Heart left ventricle (tissue), 16 donors: ENCODE measurements around the gene HUNK. TPM values are rescaled to one million over a fixed set of nuclear protein-coding genes. Genes with fewer than 3 reads are reported as not detected.

ENCODE experiments used
- ATAC-seq, 4 donors: fragments of 200-7000 bp; cut with Tn5 transposase; one replicate each; pipeline ENCODE4 v1.9.1; 2020 to 2022; ENCODE audit warnings: moderate library complexity in 4 of 4, mild to moderate bottlenecking in 3 of 4, moderate number of reproducible peaks in 1 of 4
- DNase-seq, 5 donors: peaks; one replicate each; pipeline ENCODE4 v3.0.0-alpha.2; 2020
- H3K27ac ChIP-seq, 12 donors: fragments of 200-600 bp; sonication (generic) in 4 of 12; one replicate each; pipeline versions ENCODE4 v1.5.0 to v1.8.0; 2016 to 2022; ENCODE audit warnings: mild to moderate bottlenecking in 2 of 12
- H3K27me3 ChIP-seq, 9 donors: fragments of 200-600 bp; sonication (generic) in 2 of 9; one replicate each; pipeline versions ENCODE4 v1.5.1 to v1.8.0; 2016 to 2022; ENCODE audit warnings: mild to moderate bottlenecking in 3 of 9
- H3K36me3 ChIP-seq, 9 donors: fragments of 200-600 bp; sonication (generic) in 2 of 9; one replicate each; pipeline versions ENCODE4 v1.5.0 to v1.8.0; 2018 to 2022; ENCODE audit warnings: mild to moderate bottlenecking in 2 of 9
- H3K4me1 ChIP-seq, 12 donors: fragments of 200-600 bp; sonication (generic) in 4 of 12; one replicate each; pipeline versions ENCODE4 v1.5.0 to v1.8.0; 2016 to 2022; ENCODE audit warnings: mild to moderate bottlenecking in 3 of 12
- H3K4me3 ChIP-seq, 12 donors: fragments of 200-600 bp; sonication (generic) in 4 of 12; one replicate each; pipeline versions ENCODE4 v1.5.0 to v1.8.0; 2017 to 2022; ENCODE audit warnings: mild to moderate bottlenecking in 9 of 12, moderate library complexity in 4 of 12
- H3K9me3 ChIP-seq, 12 donors: fragments of 200-600 bp; sonication (generic) in 4 of 12; one replicate each; pipeline versions ENCODE4 v1.5.0 to v1.8.0; 2016 to 2022; ENCODE audit warnings: mild to moderate bottlenecking in 1 of 12
- POLR2A ChIP-seq, 2 donors: fragments of 450-650 bp; IDR thresholded peaks; one replicate each; pipeline ENCODE4 v1.6.1; 2017; ENCODE audit warnings: antibody characterized with exemption in 2 of 2, mild to moderate bottlenecking in 2 of 2, moderate library complexity in 2 of 2
- WGBS, 4 donors: extraction: QIAGEN DNeasy Blood & Tissue Kit in 2 of 4; methylation state at CpG; one replicate each; pipeline versions ENCODE4 v1.1.5 to v1.1.7; 2013 to 2018; 5-methylcytosine and 5-hydroxymethylcytosine counted together
- intact Hi-C, 10 donors: fragments of 100-400 bp; cut with DNase I; formaldehyde crosslinking; loops; one replicate each; pipeline versions ENCODE4 v1.11.1 to v1.14.2; 2022
- polyA plus RNA-seq, 2 donors: library from polyadenylated mRNA; stranded (reverse); fragments of 200-250 nt; gene quantifications; one replicate each; pipeline ENCODE4 v1.2.3, GENCODE V29; 2013
- total RNA-seq, 9 donors: library from RNA; depleted of rRNA in 2 of 9; stranded (reverse); fragments of >200 nt in 2 of 9; fragmentation: NEBNext Ultra II Directional in 3 of 9; extraction: Animal tissue kit (Norgen Biotek cat#: 25700) in 3 of 9; gene quantifications; one replicate each; pipeline versions ENCODE4 v1.1.0 to v1.2.4, GENCODE V29; 2016 to 2023
- TF ChIP-seq, protein P1 (sequence below), 12 donors: fragments of 200-600 bp; sonication (generic) in 4 of 12; IDR thresholded peaks; one replicate each; pipeline versions ENCODE4 v1.5.0 to v1.8.0; 2018 to 2022; ENCODE audit warnings: antibody characterized with exemption in 12 of 12, mild to moderate bottlenecking in 5 of 12
- donor health status: ischemic (EF 13 %, LVEDD 7.1; RV severe dilation, severe dysfunction).
- donor health status: healthy with polysubstance abuse.
- donor health status: DM: no; HTN: yes; CAD: no.
- donor health status: DM: no; HTN: no; CAD: no.
- donor health status: ischemic (EF 25% LVEDD 6.9; RV normal size, moderate dysfunction).
- donor health status: ischemic (EF 25% LVEDD 5.7; RV mildly dilated, moderate dysfunction).
- donor health status: healthy.
- donor health status: DM: yes; HTN: yes; CAD: no.
- donor health status: ischemic (EF 35%, LVEDD 5.7; RV mildly dilated, moderate dysfunction).
- donor health status: nonischemic (EF 11% LVEDD 7.7; RV severe dilation, severe dysfunction).
- donor health status: DM: yes; HTN: yes; CAD: no.
- donor health status: PGD.
- donor health status: ischemic (EF 29% LVEDD 5.4; RV normal size, mild dysfunction).
- donor health status: nonischemic (EF 23%, LVEDD 6.1; RV moderate dilation, normal function).

The HUNK gene
- total and polyA plus RNA-seq, 11 donors = 0.02 to 1.4 (median 0.22) TPM

DNA sequence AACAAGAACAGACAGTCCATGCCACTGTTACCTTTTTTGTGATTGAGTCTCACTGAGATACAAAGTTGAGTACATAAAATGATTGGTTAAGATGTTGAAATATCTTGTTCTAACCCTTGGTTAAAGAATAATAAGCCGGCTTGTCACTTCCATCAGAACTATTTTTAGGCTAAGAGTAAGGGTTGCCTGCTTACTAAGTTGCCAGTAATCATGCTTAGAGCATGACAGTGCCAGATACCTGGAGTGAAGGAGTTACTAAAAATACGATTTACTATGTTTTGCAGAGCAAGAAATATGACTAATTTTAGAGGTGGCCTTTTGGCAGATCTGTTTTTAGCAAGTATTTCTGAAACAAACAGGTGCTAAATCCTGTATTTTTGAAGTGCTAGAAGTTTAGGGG lies 6.0 kb downstream of the HUNK start:
- Histone ChIP-seq H3K4me3 (no peak overlapping the region), H3K27me3 (peaks cover 0 to 23% (median 7%) of the 10 kb centered on the region in 9 donors), H3K36me3 (no peaks in the 10 kb centered on the region), H3K27ac (no peak overlapping the region), H3K4me1 (peaks cover 0 to 18% (median 4%) of the 10 kb centered on the region in 12 donors), H3K9me3 (no peaks in the 10 kb centered on the region)
- peak in 3 of 4 donors; percentile 29 to 82 (median 52) for ATAC-seq
- DNase-seq = no peak
- 43 to 63% (median 44%) methylated on average over 2 of the region's 2 CpGs for whole genome bisulfite sequencing, 4 donors
- intact Hi-C loops = no loop called here
- no peak for TF ChIP-seq POLR2A (IDR thresholded peaks at IDR 0.05)
- TF ChIP-seq, protein P1, sequence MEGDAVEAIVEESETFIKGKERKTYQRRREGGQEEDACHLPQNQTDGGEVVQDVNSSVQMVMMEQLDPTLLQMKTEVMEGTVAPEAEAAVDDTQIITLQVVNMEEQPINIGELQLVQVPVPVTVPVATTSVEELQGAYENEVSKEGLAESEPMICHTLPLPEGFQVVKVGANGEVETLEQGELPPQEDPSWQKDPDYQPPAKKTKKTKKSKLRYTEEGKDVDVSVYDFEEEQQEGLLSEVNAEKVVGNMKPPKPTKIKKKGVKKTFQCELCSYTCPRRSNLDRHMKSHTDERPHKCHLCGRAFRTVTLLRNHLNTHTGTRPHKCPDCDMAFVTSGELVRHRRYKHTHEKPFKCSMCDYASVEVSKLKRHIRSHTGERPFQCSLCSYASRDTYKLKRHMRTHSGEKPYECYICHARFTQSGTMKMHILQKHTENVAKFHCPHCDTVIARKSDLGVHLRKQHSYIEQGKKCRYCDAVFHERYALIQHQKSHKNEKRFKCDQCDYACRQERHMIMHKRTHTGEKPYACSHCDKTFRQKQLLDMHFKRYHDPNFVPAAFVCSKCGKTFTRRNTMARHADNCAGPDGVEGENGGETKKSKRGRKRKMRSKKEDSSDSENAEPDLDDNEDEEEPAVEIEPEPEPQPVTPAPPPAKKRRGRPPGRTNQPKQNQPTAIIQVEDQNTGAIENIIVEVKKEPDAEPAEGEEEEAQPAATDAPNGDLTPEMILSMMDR (IDR thresholded peaks at IDR 0.05) = no peak

DNA sequence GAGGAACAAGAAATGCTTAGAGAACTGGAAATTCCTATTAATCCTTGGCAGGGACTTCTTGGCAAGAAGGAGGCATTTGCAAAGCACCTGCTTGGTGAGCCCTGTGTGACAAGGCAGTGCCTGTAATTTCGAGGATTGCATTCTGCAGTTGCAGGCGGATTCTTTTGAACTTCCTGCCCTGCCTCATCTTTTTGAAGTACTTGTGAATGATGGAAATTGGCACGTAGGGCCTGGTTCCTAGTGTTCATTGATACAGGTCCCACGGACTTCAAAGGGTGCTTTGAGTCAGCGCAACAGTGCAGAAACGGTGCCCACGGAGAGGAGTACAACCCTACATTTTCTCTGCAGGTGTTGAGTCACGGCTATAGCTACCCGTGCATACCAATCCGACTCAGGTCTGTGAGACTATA lies 6.4 kb downstream of the HUNK start:
- H3K9me3 ChIP-seq = no peaks in the 10 kb centered on the region
- H3K4me1 ChIP-seq = peaks cover 0 to 14% (median 2%) of the 10 kb centered on the region in 12 donors
- no peak overlapping the region for H3K4me3 ChIP-seq
- ATAC-seq (peak in 1 of 4 donors; percentile 38), DNase-seq (no peak)
- 48 to 63% (median 55%) methylated on average over 10 of the region's 10 CpGs for WGBS, 4 donors
- intact Hi-C loops = no loop called here
- H3K36me3 ChIP-seq = no peaks in the 10 kb centered on the region
- no peak for TF ChIP-seq POLR2A (IDR thresholded peaks at IDR 0.05)
- TF ChIP-seq, protein P1 (IDR thresholded peaks at IDR 0.05) = no peak
- peaks cover 0 to 20% (median 2%) of the 10 kb centered on the region in 9 donors for H3K27me3 ChIP-seq
- H3K27ac ChIP-seq = no peak overlapping the region

DNA sequence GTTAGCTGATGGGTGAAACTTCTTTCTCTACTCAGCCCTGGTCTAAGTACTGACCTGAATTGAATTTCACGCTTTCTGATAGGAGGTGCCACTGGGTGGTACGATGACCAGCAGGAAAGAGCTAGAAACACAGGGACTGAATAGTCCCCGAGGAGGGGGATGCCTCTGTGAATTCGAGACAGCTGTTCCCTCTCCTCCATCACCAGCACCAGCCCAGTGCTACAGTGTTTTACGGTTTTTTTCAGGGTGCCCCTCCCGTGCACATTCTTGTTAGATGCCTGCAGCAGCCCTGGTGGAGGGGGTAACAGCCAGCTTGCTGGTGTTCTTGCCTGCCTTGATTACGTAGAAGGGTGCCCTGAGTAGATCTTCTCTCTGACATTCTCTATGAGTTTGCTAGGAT lies 7.1 kb downstream of the HUNK start:
- intact Hi-C loops = no loop called here
- peaks cover 0 to 10% (median 2%) of the 10 kb centered on the region in 12 donors for H3K4me1 ChIP-seq
- H3K36me3 ChIP-seq = no peaks in the 10 kb centered on the region
- H3K27me3 ChIP-seq = peaks cover 0 to 13% (median 0%) of the 10 kb centered on the region in 9 donors
- H3K27ac ChIP-seq = no peak overlapping the region
- DNase-seq (no peak), ATAC-seq (no peak)
- 71 to 74% (median 72%) methylated on average over 7 of the region's 7 CpGs for WGBS, 4 donors
- no peak for TF ChIP-seq POLR2A (IDR thresholded peaks at IDR 0.05)
- TF ChIP-seq, protein P1 (IDR thresholded peaks at IDR 0.05) = no peak
- no peaks in the 10 kb centered on the region for H3K9me3 ChIP-seq
- no peak overlapping the region for H3K4me3 ChIP-seq

DNA sequence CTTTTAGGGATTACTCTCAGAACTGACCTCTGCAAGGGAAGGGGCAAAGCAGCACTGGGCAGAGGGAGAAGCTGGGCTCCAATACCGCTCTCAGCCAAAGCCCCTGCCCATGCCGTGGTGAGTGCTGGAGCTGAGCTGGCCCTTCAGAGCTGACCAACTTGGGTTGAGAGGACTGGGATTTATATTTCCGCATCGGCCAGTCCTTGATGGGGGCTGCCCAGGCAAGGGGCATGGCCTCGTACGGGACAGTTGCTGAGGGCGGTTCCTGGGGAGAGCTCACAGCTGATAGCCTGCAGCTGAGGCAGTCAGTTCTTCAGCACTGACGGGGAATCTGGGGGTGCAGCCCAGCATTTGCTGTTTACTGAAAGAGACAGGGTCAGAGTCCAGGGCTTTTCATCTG lies 8.0 kb downstream of the HUNK start:
- Histone ChIP-seq H3K27me3 (peaks cover 0 to 5% (median 0%) of the 10 kb centered on the region in 9 donors), H3K9me3 (no peaks in the 10 kb centered on the region), H3K4me3 (no peak overlapping the region), H3K36me3 (no peaks in the 10 kb centered on the region), H3K27ac (no peak overlapping the region), H3K4me1 (peaks cover 0 to 10% (median 2%) of the 10 kb centered on the region in 12 donors)
- ATAC-seq (no peak), DNase-seq (no peak)
- intact Hi-C loops = no loop called here
- TF ChIP-seq, protein P1 (IDR thresholded peaks at IDR 0.05) = no peak
- TF ChIP-seq POLR2A (IDR thresholded peaks at IDR 0.05) = no peak
- 85 to 94% (median 88%) methylated on average over 7 to 8 of the region's 8 CpGs for WGBS, 4 donors
